PC-3 (cell line): ENCODE measurements around the gene GUCA2B.

Source experiments
- EZH2 ChIP-seq: fragments of 300-600 bp; sonication (generic); IDR thresholded peaks from one replicate; pipeline ENCODE4 v1.6.1; 2017; ENCODE audit warnings: antibody characterized with exemption, mild to moderate bottlenecking, low read length; ENCODE audit not compliant: unreplicated experiment
- EZH2phosphoT487 ChIP-seq: fragments of 300-600 bp; sonication (generic); IDR thresholded peaks from 2 replicates; pipeline ENCODE4 v1.6.1; 2018; ENCODE audit warnings: mild to moderate bottlenecking, antibody characterized with exemption, low read length, borderline replicate concordance
- TF ChIP-seq, protein P1 (sequence below): fragments of 300-600 bp; sonication (generic); conservative IDR thresholded peaks from 2 replicates; pipeline ENCODE4 v1.5.1; 2017; ENCODE audit warnings: antibody characterized with exemption, low read depth, mild to moderate bottlenecking, low read length

GRCh38 chr1:42165511-42166210 lies 12.5 kb downstream of the GUCA2B start:
- TF ChIP-seq, protein P1, sequence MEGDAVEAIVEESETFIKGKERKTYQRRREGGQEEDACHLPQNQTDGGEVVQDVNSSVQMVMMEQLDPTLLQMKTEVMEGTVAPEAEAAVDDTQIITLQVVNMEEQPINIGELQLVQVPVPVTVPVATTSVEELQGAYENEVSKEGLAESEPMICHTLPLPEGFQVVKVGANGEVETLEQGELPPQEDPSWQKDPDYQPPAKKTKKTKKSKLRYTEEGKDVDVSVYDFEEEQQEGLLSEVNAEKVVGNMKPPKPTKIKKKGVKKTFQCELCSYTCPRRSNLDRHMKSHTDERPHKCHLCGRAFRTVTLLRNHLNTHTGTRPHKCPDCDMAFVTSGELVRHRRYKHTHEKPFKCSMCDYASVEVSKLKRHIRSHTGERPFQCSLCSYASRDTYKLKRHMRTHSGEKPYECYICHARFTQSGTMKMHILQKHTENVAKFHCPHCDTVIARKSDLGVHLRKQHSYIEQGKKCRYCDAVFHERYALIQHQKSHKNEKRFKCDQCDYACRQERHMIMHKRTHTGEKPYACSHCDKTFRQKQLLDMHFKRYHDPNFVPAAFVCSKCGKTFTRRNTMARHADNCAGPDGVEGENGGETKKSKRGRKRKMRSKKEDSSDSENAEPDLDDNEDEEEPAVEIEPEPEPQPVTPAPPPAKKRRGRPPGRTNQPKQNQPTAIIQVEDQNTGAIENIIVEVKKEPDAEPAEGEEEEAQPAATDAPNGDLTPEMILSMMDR: no peak
- TF ChIP-seq EZH2 (no peak), EZH2phosphoT487 (no peak)
